Thymus (tissue), 11 donors: Measurements from ENCODE around the gene ZBED1. TPM values are rescaled to one million over a fixed set of nuclear protein-coding genes. Genes with fewer than 3 reads are reported as not detected.
"Not testable (repeated sequence)": the region's sequence is repeated elsewhere in the genome, so short reads cannot be mapped to it uniquely, and the experiment has no call there.

Experiments used
- DNase-seq, 9 donors: peaks; one replicate each; pipeline ENCODE4 v3.0.0-alpha.2; 2013; ENCODE audit warnings: low spot score in 9 of 9, low read depth in 6 of 9, missing footprints in 1 of 9
- H3K27ac ChIP-seq, 2 donors: one replicate each; pipeline ENCODE4 v1.5.1; 2013; ENCODE audit warnings: control low read depth in 1 of 2, low read depth in 1 of 2, low read length in 1 of 2, mild to moderate bottlenecking in 1 of 2, moderate library complexity in 1 of 2
- H3K27me3 ChIP-seq, 2 donors: one replicate each; pipeline ENCODE4 v1.5.1; 2013; ENCODE audit warnings: low read length in 1 of 2; ENCODE audit not compliant: control insufficient read depth in 2 of 2, insufficient read depth in 1 of 2
- H3K36me3 ChIP-seq, 2 donors: one replicate each; pipeline ENCODE4 v1.5.1; 2013; ENCODE audit warnings: low read length in 1 of 2, mild to moderate bottlenecking in 1 of 2, moderate library complexity in 1 of 2; ENCODE audit not compliant: control insufficient read depth in 2 of 2, insufficient read depth in 2 of 2
- H3K4me1 ChIP-seq, 2 donors: one replicate each; pipeline ENCODE4 v1.5.1; 2013; ENCODE audit warnings: low read length in 2 of 2; ENCODE audit not compliant: control insufficient read depth in 2 of 2, insufficient read depth in 2 of 2
- H3K4me3 ChIP-seq, 2 donors: one replicate each; pipeline ENCODE4 v1.5.1; 2013; ENCODE audit warnings: low read length in 2 of 2, control low read depth in 1 of 2, mild to moderate bottlenecking in 1 of 2
- H3K9me3 ChIP-seq, 2 donors: one replicate each; pipeline ENCODE4 v1.5.1; 2013; ENCODE audit warnings: low read length in 1 of 2, mild to moderate bottlenecking in 1 of 2; ENCODE audit not compliant: control insufficient read depth in 2 of 2, insufficient read depth in 1 of 2
- WGBS: extraction: QIAGEN DNeasy Blood & Tissue Kit; methylation state at CpG from one replicate; pipeline ENCODE4 v1.1.7; 2013; 5-methylcytosine and 5-hydroxymethylcytosine counted together
- polyA plus RNA-seq: library from polyadenylated mRNA; stranded (reverse); fragments of 200-250 nt; gene quantifications from one replicate; pipeline ENCODE4 v1.2.3, GENCODE V29; 2013
- total RNA-seq: library from RNA; stranded (reverse); fragments of 120-200 nt; gene quantifications from one replicate; pipeline ENCODE4 v1.2.4, GENCODE V29; 2013
- donor health status: healthy.

The ZBED1 gene
- total and polyA plus RNA-seq, 2 donors = 17.4 to 23.7 TPM

DNA sequence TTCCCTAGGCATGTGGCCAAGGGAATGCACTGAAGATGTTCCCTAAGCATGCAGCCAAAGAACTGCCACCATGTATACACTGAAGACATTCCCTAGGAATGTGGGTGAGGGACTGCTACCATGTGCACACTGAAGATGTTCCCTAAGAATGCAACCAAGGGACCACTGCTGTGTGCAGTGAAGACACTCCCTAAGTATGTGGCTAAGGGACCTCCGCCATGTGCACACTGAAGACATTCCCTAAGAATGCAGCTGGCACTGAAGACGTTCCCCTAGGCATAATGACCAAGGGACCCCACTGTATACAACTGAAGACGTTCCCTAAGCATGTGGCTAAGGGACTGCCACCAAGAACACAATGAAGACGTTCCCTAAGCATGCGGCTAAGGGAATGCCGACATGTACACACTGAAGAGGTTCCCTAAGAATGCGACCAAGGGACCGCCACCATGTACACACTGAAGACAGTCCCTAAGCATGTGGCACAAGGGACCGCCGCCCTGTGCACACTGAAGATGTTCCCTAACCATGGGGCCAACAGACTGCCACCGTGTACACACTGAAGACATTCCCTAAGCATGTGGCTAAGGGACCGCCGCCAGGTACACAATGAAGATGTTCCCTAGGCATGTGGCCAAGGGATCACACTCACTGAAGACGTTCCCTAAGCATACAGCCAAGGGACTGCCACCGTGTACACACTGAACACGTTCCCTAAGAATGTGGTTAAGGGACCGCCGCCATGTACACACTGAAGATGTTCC is 25.6 kb downstream of the ZBED1 start:
- no peaks in the 10 kb centered on the region for H3K27me3 ChIP-seq
- H3K27ac ChIP-seq = no peak overlapping the region
- no peaks in the 10 kb centered on the region for H3K9me3 ChIP-seq
- no peak overlapping the region for H3K4me3 ChIP-seq
- no peak for DNase-seq
- peaks cover 0 to 7% of the 10 kb centered on the region in 2 donors for H3K36me3 ChIP-seq
- WGBS = 96% methylated on average over 18 of the region's 18 CpGs
- no peaks in the 10 kb centered on the region for H3K4me1 ChIP-seq

- 87% methylated on average over 20 of the region's 20 CpGs for WGBS
- peaks cover 0 to 7% of the 10 kb centered on the region in 2 donors for H3K36me3 ChIP-seq
- H3K27me3 ChIP-seq = no peaks in the 10 kb centered on the region
- no peaks in the 10 kb centered on the region for H3K4me1 ChIP-seq
- no peak for DNase-seq
- H3K9me3 ChIP-seq = no peaks in the 10 kb centered on the region
- H3K4me3 ChIP-seq = no peak overlapping the region
- no peak overlapping the region for H3K27ac ChIP-seq
Measured at GRCh38 chrX:2474280-2474962, 26.4 kb downstream of the ZBED1 start.

DNA sequence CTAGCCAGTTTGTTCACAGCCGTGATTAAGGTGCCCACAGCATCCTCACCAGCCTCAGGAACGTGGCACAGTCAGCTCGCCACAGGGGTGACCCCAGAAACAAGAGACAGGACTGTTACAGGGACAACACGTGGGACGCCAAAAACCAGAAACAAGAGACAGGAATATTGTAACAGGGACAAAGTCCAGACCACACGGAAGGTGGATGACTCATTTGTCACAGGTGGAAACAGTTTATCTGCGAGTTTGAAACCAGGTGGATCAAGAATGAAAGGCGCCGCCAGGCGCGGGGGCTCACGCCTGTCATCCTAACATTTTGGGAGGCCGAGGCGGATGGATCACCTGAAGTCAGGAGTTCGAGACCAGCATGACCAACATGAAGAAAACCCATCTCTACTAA is 27.7 kb downstream of the ZBED1 start:
- not testable (repeated sequence) for H3K27ac ChIP-seq, H3K4me3 ChIP-seq, DNase-seq, H3K9me3 ChIP-seq, H3K27me3 ChIP-seq, H3K36me3 ChIP-seq, H3K4me1 ChIP-seq
- WGBS = 84% methylated on average over 15 of the region's 15 CpGs

DNA sequence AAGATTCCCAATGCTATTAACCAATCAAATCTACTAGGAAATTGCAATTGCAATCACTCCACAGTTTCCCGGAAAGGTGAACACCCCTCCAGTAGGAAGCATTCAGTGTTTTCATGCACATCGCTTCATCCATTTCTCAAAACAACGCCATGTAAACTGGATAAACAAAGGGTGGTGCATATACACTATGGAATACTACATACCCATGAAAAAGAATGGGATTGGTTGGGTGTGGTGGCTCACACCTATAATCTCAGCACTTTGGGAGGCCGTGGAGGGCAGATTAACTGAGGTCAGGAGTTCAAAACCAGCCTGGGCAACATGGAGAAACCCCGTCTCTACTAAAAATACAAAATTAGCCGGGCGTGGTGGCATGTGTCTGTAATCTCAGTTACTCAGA is 29.1 kb downstream of the ZBED1 start:
- Histone ChIP-seq H3K27ac (no peak overlapping the region), H3K36me3 (peaks cover 0 to 7% of the 10 kb centered on the region in 2 donors), H3K4me3 (no peak overlapping the region), H3K9me3 (no peaks in the 10 kb centered on the region), H3K27me3 (no peaks in the 10 kb centered on the region), H3K4me1 (no peaks in the 10 kb centered on the region)
- 94% methylated on average over 7 of the region's 7 CpGs for WGBS
- no peak for DNase-seq

GRCh38 chrX:2471126-2471525 is 29.6 kb downstream of the ZBED1 start:
- H3K4me1 ChIP-seq, DNase-seq, H3K36me3 ChIP-seq, H3K27me3 ChIP-seq, H3K4me3 ChIP-seq, H3K27ac ChIP-seq, H3K9me3 ChIP-seq: not testable (repeated sequence)
- 98% methylated on average over 10 of the region's 10 CpGs for WGBS

DNA sequence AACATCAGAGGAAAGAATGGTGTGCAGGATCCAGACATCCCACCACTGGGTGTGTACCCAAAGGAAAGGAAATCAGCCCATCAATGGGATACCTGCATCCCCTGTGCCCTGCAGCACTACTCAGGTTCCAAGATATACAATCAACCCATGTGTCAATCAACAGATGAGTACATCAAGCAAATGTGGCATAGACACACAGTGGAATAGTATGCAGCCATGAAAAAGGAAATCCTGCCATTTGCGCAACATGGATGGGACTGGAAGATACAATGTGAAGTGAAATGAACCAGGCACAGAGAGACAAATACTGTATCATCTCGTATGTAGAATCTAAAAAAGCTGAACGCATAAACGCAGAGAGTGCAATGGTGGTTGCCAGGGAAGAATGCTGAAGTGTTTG is 30.9 kb downstream of the ZBED1 start:
- not testable (repeated sequence) for H3K27ac ChIP-seq, H3K4me3 ChIP-seq, H3K36me3 ChIP-seq, DNase-seq, H3K9me3 ChIP-seq, H3K27me3 ChIP-seq, H3K4me1 ChIP-seq
- 89% methylated on average over 4 of the region's 4 CpGs for WGBS

DNA sequence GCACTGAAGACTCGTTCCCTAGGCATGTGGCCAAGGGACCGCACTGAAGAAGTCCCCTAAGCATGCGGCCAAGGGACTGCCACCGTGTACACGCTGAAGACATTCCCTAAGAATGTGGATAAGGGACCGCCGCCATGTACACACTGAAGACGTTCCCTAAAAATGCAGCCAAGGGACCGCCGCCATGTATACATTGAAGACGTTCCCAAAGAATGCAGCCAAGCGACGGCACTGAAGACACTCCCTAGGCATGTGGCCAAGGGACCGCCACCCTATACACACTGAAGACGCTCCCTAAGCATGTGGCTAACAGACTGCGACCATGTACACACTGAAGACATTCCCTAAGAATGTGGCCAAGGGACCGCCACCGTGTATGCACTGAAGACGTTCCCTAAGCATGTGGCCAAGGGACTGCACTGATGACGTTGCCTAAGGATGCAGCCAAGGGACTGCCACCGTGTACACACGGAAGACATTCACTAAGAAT is 31.5 kb downstream of the ZBED1 start:
- Histone ChIP-seq H3K36me3 (no peaks in the 10 kb centered on the region), H3K27me3 (no peaks in the 10 kb centered on the region), H3K4me1 (no peaks in the 10 kb centered on the region), H3K4me3 (no peak overlapping the region), H3K27ac (no peak overlapping the region), H3K9me3 (no peaks in the 10 kb centered on the region)
- 97% methylated on average over 22 of the region's 22 CpGs for WGBS
- DNase-seq = no peak

DNA sequence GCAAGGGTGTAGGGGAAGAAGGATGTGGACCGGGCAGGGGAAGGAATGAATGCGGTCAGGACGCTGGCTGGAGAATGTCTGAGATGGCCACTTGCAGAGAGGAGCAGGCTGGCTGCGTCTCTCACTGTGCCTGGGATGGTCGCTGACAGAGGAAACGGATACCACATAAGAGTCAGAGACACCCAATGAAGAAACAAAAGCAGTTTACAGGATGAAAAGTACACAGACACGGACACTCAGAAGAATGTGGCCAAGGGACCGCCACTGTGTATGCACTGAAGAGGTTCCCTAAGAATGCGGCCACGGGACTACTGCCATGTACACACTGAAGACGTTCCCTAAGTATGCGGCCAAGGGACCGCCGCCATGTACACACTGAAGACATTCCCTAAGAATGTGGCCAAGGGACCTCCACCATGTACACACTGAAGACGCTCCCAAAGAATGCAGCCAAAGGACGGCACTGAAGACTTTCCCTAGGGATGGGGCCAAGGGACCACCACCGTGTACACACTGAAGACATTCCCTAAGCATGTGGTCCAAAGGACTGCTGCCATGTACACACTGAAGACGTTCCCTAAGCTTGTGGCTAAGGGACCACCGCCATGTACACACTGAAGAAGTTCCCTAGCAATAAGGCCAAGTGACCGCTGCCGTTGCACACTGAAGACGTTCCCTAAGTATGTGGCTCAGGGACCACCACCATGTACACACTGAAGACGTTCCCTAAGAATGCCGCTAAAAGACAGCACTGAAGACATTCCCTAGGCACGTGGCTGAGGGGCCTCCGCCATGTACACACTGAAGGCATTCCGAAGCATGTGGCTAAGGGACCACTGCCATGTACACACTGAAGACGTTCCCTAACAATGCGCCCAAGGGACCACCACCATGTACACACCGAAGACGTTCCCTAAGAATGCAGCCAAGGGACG is 32.2 kb downstream of the ZBED1 start:
- no peak overlapping the region for H3K4me3 ChIP-seq
- WGBS = 95% methylated on average over 32 of the region's 32 CpGs
- no peaks in the 10 kb centered on the region for H3K27me3 ChIP-seq
- DNase-seq = no peak
- no peaks in the 10 kb centered on the region for H3K4me1 ChIP-seq
- no peaks in the 10 kb centered on the region for H3K9me3 ChIP-seq
- no peak overlapping the region for H3K27ac ChIP-seq
- no peaks in the 10 kb centered on the region for H3K36me3 ChIP-seq
